Left cardiac atrium (tissue), 4 donors: Measurements from ENCODE around the gene IGSF9. TPM values are rescaled to one million over a fixed set of nuclear protein-coding genes. Genes with fewer than 3 reads are reported as not detected.

ENCODE experiments used
- ATAC-seq, 2 donors: fragments of 200-7000 bp; cut with Tn5 transposase; one replicate each; pipeline ENCODE4 v1.9.1; 2020; ENCODE audit warnings: mild to moderate bottlenecking in 2 of 2, moderate library complexity in 2 of 2
- DNase-seq: peaks from one replicate; pipeline ENCODE4 v3.0.0-alpha.2; 2020
- intact Hi-C, 2 donors: fragments of 100-400 bp; cut with DNase I; formaldehyde crosslinking; loops; one replicate each; pipeline versions ENCODE4 v1.14.1 to v1.15.1; 2022 to 2023
- total RNA-seq, 2 donors: library from RNA; stranded (reverse); fragmentation: NEBNext Ultra II Directional; extraction: Animal tissue kit (Norgen Biotek cat#: 25700); gene quantifications; one replicate each; pipeline ENCODE4 v1.2.1, GENCODE V29; 2021
- donor health status: DM: no; HTN: yes; CAD: no.
- donor health status: DM: no; HTN: yes; CAD: no; lungs with severe emphysema.
- donor health status: DM: yes; HTN: yes; CAD: no.
- donor health status: Dilated cardiomyopathy.

Gene IGSF9
- total RNA-seq, 2 donors from 2014 or later = 1.4 to 3.3 TPM

DNA sequence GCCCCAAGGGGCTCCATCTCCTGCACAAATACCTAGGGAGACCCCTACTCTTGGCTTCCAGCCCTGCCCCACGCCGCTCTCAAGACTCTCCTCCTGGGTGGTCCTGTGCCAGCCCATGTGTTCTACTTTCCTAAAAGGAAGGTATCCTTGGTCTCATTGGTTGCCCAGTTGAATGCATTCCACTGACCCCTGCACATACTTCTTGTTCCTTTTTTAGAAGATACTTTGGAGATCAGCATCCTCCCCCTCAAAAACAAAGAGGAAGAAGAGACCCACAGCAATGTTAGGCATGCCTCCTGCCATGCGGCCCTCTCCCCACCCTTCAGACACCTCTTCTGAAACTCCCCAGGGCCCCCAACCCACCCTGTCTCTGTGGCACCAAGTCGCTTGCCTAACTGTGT is 4.6 kb upstream of the IGSF9 start:
- ATAC-seq (no peak), DNase-seq (no peak)
- intact Hi-C loops = no loop called here

GRCh38 chr1:159949123-159949522 is 3.7 kb upstream of the IGSF9 start:
- DNase-seq (no peak), ATAC-seq (no peak)
- intact Hi-C loops = no loop called here

DNA sequence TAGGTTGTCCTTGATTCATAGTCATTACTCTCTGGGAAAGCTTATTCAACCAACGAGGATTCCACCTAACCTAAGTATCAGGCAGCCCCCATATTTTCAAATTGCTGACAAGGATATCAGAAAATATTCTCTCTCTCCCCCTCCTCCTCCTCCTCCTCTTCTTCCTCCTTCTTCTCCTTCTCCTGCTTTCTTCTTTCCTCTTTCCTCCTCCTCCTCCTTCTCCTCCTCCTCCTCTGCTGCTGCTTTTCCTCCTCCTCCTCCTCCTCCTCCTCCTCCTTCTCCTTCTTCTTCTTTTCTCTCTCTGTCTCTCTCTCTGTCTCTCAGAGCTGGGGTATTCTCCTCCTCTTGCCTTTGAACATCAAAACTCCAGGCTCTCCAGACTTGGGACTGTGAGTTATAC is 2.5 kb upstream of the IGSF9 start:
- intact Hi-C loops = no loop called here
- ATAC-seq = no peak
- DNase-seq = no peak

DNA sequence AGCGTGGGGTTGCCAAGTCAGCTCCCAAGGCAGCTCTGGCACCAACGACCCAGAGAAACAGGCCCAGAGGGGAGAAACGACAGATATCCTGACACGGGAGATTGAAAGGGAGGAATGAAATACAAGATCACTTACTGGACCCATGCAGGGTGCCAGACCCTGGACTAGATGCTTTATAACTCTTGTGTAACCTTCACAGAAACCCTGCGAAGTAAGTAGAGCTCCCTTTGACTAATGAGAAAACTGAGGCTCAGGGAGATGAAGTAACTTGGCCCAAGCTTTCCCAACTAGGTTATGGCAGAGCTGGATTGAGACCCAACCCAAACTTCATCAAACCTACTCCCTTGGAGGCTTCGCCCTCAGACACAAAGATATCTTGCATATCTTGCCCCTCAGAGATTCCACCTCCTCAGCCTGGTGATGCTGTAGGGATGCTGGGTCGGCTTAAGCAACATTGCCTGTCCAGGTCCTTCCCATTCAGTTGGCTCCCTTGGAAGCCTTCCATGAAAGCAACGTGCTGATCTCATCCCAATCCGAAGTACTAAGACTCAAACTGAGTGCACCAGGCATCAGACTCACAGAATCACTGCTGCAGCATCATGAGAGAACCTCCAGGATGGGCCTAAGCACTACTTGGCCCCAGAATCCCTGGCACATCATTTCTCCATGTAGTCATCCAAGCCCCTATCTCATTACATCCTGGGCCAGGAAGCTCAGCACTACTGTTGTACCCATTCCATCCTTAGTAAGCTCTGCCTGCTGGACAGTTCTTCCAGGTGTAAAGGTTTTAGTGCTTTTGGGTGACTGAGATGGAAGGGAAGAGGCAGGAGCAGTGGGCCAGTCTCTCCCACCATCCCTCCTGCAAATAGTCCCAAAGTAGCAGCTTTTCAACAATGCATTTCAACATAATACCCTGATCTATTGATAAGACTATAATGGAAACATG is 1.1 kb upstream of the IGSF9 start:
- DNase-seq (no peak), ATAC-seq (peak in 1 of 2 donors; percentile 2)
- intact Hi-C loops = no loop called here

DNA sequence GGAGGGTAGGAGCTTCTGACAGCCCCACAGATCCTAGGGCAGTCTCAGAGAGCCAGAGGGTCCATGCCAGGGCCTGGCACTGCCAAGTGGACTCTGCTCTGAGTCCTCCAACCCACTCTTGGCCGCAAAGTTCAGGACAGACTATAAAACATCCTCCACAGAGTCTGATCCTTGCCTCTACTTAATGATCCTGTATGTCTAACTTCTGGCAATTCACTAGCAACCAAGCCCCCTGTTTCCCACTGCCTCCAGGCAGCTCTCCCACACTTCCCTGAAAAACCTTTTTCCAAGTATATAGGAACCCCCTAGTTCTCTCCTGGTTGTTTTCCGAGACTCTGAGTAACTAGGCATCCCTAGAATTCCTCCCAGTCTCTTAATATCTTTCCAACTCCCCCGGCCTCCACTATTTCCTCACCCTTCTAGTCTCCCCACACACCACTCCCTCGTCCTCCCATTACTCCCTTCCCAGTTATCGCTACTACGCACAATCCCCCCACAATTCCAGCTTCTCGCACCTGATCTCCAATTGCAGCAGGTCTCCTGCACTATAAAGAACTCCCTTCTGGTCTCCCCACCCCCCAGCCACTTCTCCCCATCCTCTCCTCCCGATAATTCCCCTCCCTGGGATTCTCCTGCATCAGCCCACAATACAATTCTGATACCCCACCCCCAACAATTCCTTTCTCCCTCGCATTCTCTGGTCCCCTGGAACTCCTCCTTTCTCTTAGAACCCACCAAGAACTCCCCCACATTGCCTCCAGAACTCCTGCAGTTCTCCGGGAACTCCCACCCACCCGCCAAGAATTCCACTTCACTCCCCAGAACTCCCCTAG is 574 bp downstream of the IGSF9 start:
- intact Hi-C loops = no loop called here
- ATAC-seq (peak in 1 of 2 donors; percentile 35), DNase-seq (no peak)

DNA sequence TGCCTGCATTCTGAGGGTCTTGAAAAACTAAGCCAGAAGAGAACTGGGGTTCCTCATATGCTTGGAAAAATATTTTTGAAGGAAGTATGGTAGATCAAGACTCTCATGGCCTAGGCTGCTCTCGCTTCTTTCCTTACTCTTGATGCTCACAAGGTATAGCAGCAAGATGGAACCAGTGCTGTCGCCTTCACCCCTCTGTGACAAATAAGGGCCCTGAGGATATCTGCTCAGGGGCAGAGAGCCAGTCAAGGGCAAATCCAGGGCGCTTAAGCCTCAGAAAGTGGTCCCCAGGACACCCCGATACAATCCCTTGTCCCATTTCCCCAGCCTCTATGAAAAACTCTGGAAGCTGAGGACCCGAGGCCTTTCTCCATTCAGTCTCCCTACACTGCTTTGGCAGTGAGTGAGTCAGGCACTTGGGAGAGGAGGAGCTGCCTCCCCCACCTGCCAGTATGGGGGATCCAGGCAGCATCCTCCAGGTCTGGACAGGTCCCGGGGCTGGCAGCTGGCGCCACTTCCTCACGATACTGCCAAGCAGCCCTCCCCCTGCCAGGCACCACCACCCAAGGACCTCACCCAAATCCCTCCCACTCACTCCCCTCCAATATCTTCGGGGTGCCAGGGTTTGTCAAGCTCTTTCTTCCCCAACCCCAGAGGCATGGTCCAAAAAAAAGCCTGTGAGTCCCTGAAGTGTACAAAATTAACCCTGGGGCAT is 1.3 kb downstream of the IGSF9 start:
- intact Hi-C loops = no loop called here
- ATAC-seq (peak in 1 of 2 donors; percentile 53), DNase-seq (no peak)

DNA sequence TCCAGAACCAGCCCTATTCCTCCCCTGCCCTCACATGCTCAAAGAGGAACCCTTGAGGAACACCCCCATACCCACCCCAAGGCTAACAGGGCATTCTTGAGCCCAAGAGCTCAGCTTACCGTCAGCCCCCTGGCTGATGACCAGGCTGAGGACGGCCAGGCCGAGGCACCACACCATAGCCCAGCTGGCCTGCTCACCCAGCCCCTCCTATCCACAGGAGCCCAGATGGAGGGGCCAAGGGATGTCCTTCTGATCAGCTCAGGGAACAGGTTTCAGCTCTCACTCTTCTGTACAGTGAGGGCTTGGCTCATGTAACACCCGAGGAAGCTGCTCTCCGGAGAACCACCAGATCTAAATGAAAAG is 2.2 kb downstream of the IGSF9 start:
- intact Hi-C loops = no loop called here
- no peak for ATAC-seq
- no peak for DNase-seq

GRCh38 chr1:159942632-159943277 is 2.7 kb downstream of the IGSF9 start:
- intact Hi-C loops = no loop called here
- ATAC-seq = no peak

GRCh38 chr1:159941591-159942560 is 3.5 kb downstream of the IGSF9 start:
- intact Hi-C loops = no loop called here
- DNase-seq (peak; percentile 12), ATAC-seq (no peak)

More at GRCh38 chr1:159942632-159943277, 2.7 kb downstream of the IGSF9 start:
- DNase-seq = no peak

DNA sequence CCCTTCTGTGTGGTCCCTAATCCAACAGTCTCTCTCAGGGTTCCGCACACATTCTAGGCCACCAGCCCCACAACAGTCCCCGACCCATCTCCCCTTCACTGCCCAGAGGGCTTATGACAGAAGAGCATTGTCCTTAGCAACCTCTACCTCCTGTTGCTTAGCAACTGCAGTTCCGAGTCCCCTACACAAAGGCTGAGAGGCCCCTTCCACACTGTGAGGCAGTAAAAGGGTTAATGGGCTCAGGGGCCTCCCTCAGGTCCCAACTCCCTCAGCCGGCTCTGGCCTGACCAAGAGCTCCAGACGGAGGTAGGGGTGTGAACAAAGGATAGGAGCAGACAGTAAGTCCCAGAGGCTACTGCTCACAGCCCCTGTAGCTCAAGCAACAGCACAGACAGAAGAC is 4.3 kb downstream of the IGSF9 start:
- peak; percentile 8 for DNase-seq
- intact Hi-C loops = no loop called here
- ATAC-seq = no peak

- intact Hi-C loops = no loop called here
- DNase-seq = peak; percentile 9
Observed at GRCh38 chr1:159940006-159940620, 5.3 kb downstream of the IGSF9 start.

DNA sequence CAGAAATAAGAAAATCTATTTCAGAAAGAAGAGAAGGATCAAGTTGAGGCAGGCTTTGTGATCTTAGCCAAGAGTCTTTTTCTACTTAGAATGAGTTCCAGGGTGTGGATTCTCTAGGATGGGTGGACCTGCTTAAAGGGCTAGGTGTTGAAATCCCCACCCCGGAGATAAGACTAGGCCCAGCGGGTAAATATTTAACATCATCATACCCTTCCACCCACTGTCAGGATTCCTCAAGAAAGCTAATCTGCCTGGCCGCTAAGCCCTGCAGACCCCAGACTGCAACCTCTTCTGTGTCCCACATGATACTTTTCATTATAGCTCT is 5.8 kb downstream of the IGSF9 start:
- intact Hi-C loops = loop anchor here in 1 of 2 donors (5.0 kb wide), 1 partner anchor 142 kb away; no protein-coding TSS in a partner anchor
- DNase-seq (no peak), ATAC-seq (peak in 1 of 2 donors; percentile 15)

More at GRCh38 chr1:159940006-159940620, 5.3 kb downstream of the IGSF9 start:
- ATAC-seq = no peak

DNA sequence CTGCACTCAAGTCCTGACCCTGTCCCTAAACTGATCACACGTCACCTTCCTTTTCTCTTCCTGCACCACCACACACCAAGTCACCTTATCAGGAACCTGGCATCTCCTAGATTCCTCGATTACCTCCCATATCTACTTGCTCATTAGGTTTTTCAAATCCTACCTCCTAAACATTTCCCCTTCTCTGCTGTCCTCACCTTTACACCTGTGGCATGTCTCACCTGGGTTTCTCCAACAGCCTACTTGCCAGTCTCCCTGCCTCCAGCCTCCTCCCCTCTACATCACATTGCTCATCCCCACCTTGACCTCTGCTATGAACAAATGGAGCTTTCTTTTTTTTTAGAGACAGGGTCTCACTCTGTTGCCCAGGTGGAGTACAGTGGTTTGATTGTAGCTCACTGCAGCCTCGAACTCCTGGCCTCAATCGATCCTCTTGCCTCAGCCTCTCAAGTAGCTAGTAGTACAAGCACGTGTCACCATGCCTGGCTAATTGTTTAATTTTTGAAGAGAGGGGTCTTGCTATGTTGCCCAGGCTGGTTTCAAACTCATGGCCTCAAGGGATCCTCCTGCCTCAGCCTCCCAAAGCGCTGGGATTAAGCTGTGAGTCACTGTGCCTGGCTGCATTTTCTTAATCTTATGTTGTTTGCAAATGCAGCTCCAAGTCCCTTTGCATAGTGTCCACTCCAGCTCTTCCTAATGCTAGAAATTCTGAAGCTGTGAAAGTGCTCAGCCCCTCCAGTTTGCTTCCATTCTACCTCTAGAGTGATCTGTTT is 6.3 kb downstream of the IGSF9 start:
- intact Hi-C loops = loop anchor here in 1 of 2 donors (5.0 kb wide), 1 partner anchor 142 kb away; no protein-coding TSS in a partner anchor
- DNase-seq = no peak
- ATAC-seq = no peak

- DNase-seq (no peak), ATAC-seq (peak; percentile 3 to 7)
- intact Hi-C loops = loop anchor here in 1 of 2 donors (5.0 kb wide), 1 partner anchor 141 kb away; no protein-coding TSS in a partner anchor
Observed at GRCh38 chr1:159938211-159938852, 7.1 kb downstream of the IGSF9 start.

GRCh38 chr1:159937054-159937750 is 8.2 kb downstream of the IGSF9 start:
- no peak for DNase-seq
- intact Hi-C loops = loop anchor here (2.0 to 5.0 kb wide), 2 partner anchors 68 to 140 kb away; no protein-coding TSS in a partner anchor

More at GRCh38 chr1:159937054-159937750, 8.2 kb downstream of the IGSF9 start:
- ATAC-seq = peak; percentile 6 to 15
